ENCODE measurements around the gene FAM187B. TPM values are rescaled to one million over a fixed set of nuclear protein-coding genes. Genes with fewer than 3 reads are reported as not detected.

FAM187B gene
- polyA plus RNA-seq, 1 donor (not counting 4 experiments of a cell fraction or from before 2014, with no cell fraction given) = not detected

DNA sequence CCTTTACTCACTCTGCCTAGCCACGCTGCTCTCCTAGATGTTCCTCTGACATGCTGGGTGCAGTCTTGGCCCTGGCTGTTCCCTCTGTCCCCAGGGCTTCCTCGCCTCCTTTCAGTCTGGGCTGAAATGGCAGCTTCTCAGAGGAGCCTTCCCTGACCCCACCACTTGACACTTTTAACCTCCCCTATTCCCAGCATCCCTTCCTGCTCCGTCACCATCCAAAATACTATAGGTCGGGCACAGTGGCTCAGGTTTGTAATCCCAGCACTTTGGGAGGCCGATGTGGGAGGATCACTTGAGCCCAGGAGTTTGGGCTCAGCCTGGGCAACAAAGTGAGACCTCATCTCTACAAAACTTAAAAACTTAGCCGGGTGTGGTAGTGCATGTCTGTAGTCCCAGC is 2.6 kb downstream of the FAM187B start:
- no peaks in the 10 kb centered on the region for H4K20me1 ChIP-seq (ENCODE audit: control insufficient read depth, extremely low read depth, insufficient read depth, low read length)
- no peak overlapping the region for H3K4me3 ChIP-seq (ENCODE audit: control insufficient read depth in 2 of 3, extremely low read depth in 1 of 3, insufficient read depth in 2 of 3, low read depth in 1 of 3, low read length in 3 of 3)
- DNase-seq (ENCODE audit: low read depth, low spot score) (no peak), FAIRE-seq (no peak)
- H2AFZ ChIP-seq (ENCODE audit: control insufficient read depth, low read length) = no peak overlapping the region
- H3K27ac ChIP-seq (ENCODE audit: control insufficient read depth, insufficient read depth, low read length) = no peak overlapping the region
- no peak for TF ChIP-seq EZH2 (IDR thresholded peaks at IDR 0.05; ENCODE audit: low read length)
- TF ChIP-seq, protein P1, sequence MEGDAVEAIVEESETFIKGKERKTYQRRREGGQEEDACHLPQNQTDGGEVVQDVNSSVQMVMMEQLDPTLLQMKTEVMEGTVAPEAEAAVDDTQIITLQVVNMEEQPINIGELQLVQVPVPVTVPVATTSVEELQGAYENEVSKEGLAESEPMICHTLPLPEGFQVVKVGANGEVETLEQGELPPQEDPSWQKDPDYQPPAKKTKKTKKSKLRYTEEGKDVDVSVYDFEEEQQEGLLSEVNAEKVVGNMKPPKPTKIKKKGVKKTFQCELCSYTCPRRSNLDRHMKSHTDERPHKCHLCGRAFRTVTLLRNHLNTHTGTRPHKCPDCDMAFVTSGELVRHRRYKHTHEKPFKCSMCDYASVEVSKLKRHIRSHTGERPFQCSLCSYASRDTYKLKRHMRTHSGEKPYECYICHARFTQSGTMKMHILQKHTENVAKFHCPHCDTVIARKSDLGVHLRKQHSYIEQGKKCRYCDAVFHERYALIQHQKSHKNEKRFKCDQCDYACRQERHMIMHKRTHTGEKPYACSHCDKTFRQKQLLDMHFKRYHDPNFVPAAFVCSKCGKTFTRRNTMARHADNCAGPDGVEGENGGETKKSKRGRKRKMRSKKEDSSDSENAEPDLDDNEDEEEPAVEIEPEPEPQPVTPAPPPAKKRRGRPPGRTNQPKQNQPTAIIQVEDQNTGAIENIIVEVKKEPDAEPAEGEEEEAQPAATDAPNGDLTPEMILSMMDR (optimal IDR thresholded peaks at IDR 0.05 in 1 of 3, IDR thresholded peaks at IDR 0.05 in 1 of 3, conservative IDR thresholded peaks at IDR 0.05 in 1 of 3; ENCODE audit: extremely low read depth in 1 of 3, insufficient read depth in 2 of 3, low read length in 3 of 3) = no peak
- H3K36me3 ChIP-seq (ENCODE audit: control insufficient read depth in 2 of 2, extremely low read depth in 1 of 2, insufficient read depth in 2 of 2, low read length in 2 of 2) = no peaks in the 10 kb centered on the region
- dilution Hi-C loops (cut with MboI; ENCODE audit: extremely low pct_ligation_motif_present, low sequenced_read_pairs) = no loop called here
- no peak overlapping the region for H3K4me2 ChIP-seq (ENCODE audit: control insufficient read depth, extremely low read depth, insufficient read depth, low read depth, low read length)
- H3K9me3 ChIP-seq (ENCODE audit: control insufficient read depth, low read depth, low read length) = peaks cover 2% of the 10 kb centered on the region
- H3K9ac ChIP-seq (ENCODE audit: control insufficient read depth, extremely low read depth, insufficient read depth, low read length) = no peak overlapping the region
- no peaks in the 10 kb centered on the region for H3K27me3 ChIP-seq (ENCODE audit: control insufficient read depth, extremely low read depth, insufficient read depth, low read length)
- no peaks in the 10 kb centered on the region for H3K4me1 ChIP-seq (ENCODE audit: control insufficient read depth, extremely low read depth, insufficient read depth, low read length)
- no peaks in the 10 kb centered on the region for H3K9me1 ChIP-seq (ENCODE audit: control insufficient read depth, extremely low read depth, insufficient read depth, low read length)
- no peaks in the 10 kb centered on the region for H3K79me2 ChIP-seq (ENCODE audit: control insufficient read depth, insufficient read depth, low read length)

DNA sequence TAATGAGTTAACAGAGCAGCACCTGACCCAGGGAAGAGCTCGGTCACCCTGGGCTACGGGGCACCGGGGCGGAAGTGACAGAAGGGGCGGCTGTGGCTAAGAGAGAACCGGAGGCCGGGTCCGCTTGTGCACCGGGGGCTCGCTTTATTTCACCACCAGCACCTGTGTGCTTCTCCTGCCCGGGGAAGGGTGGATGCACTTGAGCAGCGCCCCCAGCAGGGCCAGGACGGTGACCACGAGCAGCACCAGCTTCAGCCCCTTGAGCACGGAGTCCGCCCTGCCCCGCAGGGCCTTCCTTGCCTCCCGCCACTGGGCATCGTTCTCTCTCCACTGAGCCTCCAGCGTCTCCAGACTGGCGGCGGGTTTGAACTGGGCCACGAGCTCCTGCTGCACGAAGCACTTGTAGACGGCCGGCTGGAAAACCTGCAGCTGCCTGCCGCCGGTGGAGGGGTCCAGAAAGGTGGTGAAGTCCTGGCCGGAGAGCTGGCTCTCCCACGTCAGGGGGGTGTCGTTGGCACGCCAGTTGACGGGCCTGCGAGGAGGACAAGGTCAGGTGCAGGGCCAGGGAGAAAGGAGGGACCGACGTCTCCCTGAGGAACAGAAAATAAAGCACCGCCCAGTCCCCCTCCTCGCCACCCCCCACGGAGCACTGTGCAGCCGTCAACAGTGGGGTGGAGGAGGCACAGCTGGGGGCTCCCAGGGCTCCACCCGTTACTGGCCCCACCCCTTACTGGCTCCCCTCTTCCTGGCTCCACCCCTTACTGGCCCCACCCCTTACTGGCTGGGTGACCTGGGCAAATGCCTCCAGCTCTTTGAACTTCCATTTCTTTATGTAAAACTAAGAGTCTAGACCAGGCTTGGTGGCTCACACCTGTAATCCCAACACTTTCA is 3.6 kb downstream of the FAM187B start:
- Histone ChIP-seq H3K36me3 (ENCODE audit: control insufficient read depth in 2 of 2, extremely low read depth in 1 of 2, insufficient read depth in 2 of 2, low read length in 2 of 2) (no peaks in the 10 kb centered on the region), H3K79me2 (ENCODE audit: control insufficient read depth, insufficient read depth, low read length) (no peaks in the 10 kb centered on the region)

More for the DNA sequence above, 3.6 kb downstream of the FAM187B start:
- FAIRE-seq (no peak), DNase-seq (ENCODE audit: low read depth, low spot score) (no peak)
- dilution Hi-C loops (cut with MboI; ENCODE audit: extremely low pct_ligation_motif_present, low sequenced_read_pairs) = no loop called here
- Histone ChIP-seq H3K27me3 (ENCODE audit: control insufficient read depth, extremely low read depth, insufficient read depth, low read length) (no peaks in the 10 kb centered on the region), H2AFZ (ENCODE audit: control insufficient read depth, low read length) (no peak overlapping the region), H3K9me1 (ENCODE audit: control insufficient read depth, extremely low read depth, insufficient read depth, low read length) (no peaks in the 10 kb centered on the region), H4K20me1 (ENCODE audit: control insufficient read depth, extremely low read depth, insufficient read depth, low read length) (no peaks in the 10 kb centered on the region), H3K4me1 (ENCODE audit: control insufficient read depth, extremely low read depth, insufficient read depth, low read length) (no peaks in the 10 kb centered on the region), H3K27ac (ENCODE audit: control insufficient read depth, insufficient read depth, low read length) (no peak overlapping the region), H3K4me3 (ENCODE audit: control insufficient read depth in 2 of 3, extremely low read depth in 1 of 3, insufficient read depth in 2 of 3, low read depth in 1 of 3, low read length in 3 of 3) (no peak overlapping the region), H3K4me2 (ENCODE audit: control insufficient read depth, extremely low read depth, insufficient read depth, low read depth, low read length) (no peak overlapping the region), H3K9ac (ENCODE audit: control insufficient read depth, extremely low read depth, insufficient read depth, low read length) (no peak overlapping the region), H3K9me3 (ENCODE audit: control insufficient read depth, low read depth, low read length) (peaks cover 2% of the 10 kb centered on the region)
- TF ChIP-seq, protein P1 (optimal IDR thresholded peaks at IDR 0.05 in 1 of 3, IDR thresholded peaks at IDR 0.05 in 1 of 3, conservative IDR thresholded peaks at IDR 0.05 in 1 of 3; ENCODE audit: extremely low read depth in 1 of 3, insufficient read depth in 2 of 3, low read length in 3 of 3) = no peak
- no peak for TF ChIP-seq EZH2 (IDR thresholded peaks at IDR 0.05; ENCODE audit: low read length)
